Stimulated activated naive CD4-positive, alpha-beta T cell (primary cell): ENCODE results near the gene PPM1H.

ENCODE experiments used
- DNase-seq, 6 experiments: peaks; one replicate each; lab custom pipeline; 2025; lab: John Stamatoyannopoulos, UW

The PPM1H gene

GRCh38 chr12:62649412-62650138, 285.4 kb downstream of the PPM1H start:
- DNase-seq: no peak

- DNase-seq: no peak
These were observed 287.4 kb downstream of the PPM1H start for GRCh38 chr12:62647586-62647985.

- no peak for DNase-seq
These were observed 288.4 kb downstream of the PPM1H start for GRCh38 chr12:62646566-62646965.

GRCh38 chr12:62643486-62643885, 291.5 kb downstream of the PPM1H start:
- no peak for DNase-seq

- DNase-seq: no peak
These were observed 292.5 kb downstream of the PPM1H start for GRCh38 chr12:62642486-62642885.

- no peak for DNase-seq
These were observed 294.0 kb downstream of the PPM1H start for GRCh38 chr12:62640910-62641448.

GRCh38 chr12:62637679-62638078, 297.3 kb downstream of the PPM1H start:
- no peak for DNase-seq

- no peak for DNase-seq
These were observed 299.3 kb downstream of the PPM1H start for GRCh38 chr12:62635649-62636048.

GRCh38 chr12:62632411-62632918, 302.5 kb downstream of the PPM1H start:
- DNase-seq: peak in 1 of 6 experiments; percentile 47

- DNase-seq: peak in 2 of 6 experiments; percentile 9 to 38
These were observed 303.2 kb downstream of the PPM1H start for GRCh38 chr12:62631471-62632410.

GRCh38 chr12:62629971-62630739, 304.8 kb downstream of the PPM1H start:
- DNase-seq: no peak

- DNase-seq: no peak
These were observed 305.5 kb downstream of the PPM1H start for GRCh38 chr12:62629413-62629812.

- no peak for DNase-seq
These were observed 307.8 kb downstream of the PPM1H start for GRCh38 chr12:62627181-62627580.

GRCh38 chr12:62625228-62625627, 309.7 kb downstream of the PPM1H start:
- DNase-seq: no peak

GRCh38 chr12:62622177-62622576, 312.8 kb downstream of the PPM1H start:
- no peak for DNase-seq

GRCh38 chr12:62621101-62621638, 313.8 kb downstream of the PPM1H start:
- no peak for DNase-seq

GRCh38 chr12:62618930-62619329, 316.0 kb downstream of the PPM1H start:
- DNase-seq: no peak

GRCh38 chr12:62618319-62618718, 316.6 kb downstream of the PPM1H start:
- no peak for DNase-seq

GRCh38 chr12:62613081-62613480, 321.9 kb downstream of the PPM1H start:
- DNase-seq: no peak

- DNase-seq: no peak
These were observed 328.3 kb downstream of the PPM1H start for GRCh38 chr12:62606654-62607053.

GRCh38 chr12:62605981-62606380, 329.0 kb downstream of the PPM1H start:
- DNase-seq: no peak
